ENCODE data around the gene ATR.

GRCh38 chr3:142434503-142434902, 144.0 kb downstream of the ATR start:
- no peak for TF ChIP-seq REST (IDR thresholded peaks at IDR 0.05)
- no peak for TF ChIP-seq MAX (IDR thresholded peaks at IDR 0.05)
- no peak for TF ChIP-seq CTCF (IDR thresholded peaks at IDR 0.05)
- no peak for TF ChIP-seq PBX3 (IDR thresholded peaks at IDR 0.05)
- no peak for TF ChIP-seq POLR2A (IDR thresholded peaks at IDR 0.05; ENCODE audit: low read length)
- TF ChIP-seq BHLHE40 (IDR thresholded peaks at IDR 0.05; ENCODE audit: low read depth, low read length), result no peak
- no peak for TF ChIP-seq MAZ (IDR thresholded peaks at IDR 0.05; ENCODE audit: borderline replicate concordance, low read depth, low read length)
- no peak for TF ChIP-seq CBX2 (IDR thresholded peaks at IDR 0.05; ENCODE audit: borderline replicate concordance, low read depth)
- no peak for TF ChIP-seq POLR2AphosphoS2 (conservative IDR thresholded peaks at IDR 0.05; ENCODE audit: low read length)
